ENCODE data around the gene TRAM2. TPM values are rescaled to one million over a fixed set of nuclear protein-coding genes. Genes with fewer than 3 reads are reported as not detected.

Gene TRAM2
- total RNA-seq, 1 experiment from 2014 or later = 13.4 TPM

GRCh38 chr6:52523378-52524142 lies 53.3 kb downstream of the TRAM2 start:
- CTCF ChIA-PET = interaction anchor here (1.2 to 3.7 kb wide), 5 partner anchors 12 to 128 kb away, joined by 3 to 9 read pairs (median 6); partner anchors contain the start of gene TRAM2
- POLR2A ChIA-PET = no interaction called here
- Mint-ChIP-seq H3K4me3 (no peak overlapping the region), H3K4me1 (peaks cover 27% of the 10 kb centered on the region), H3K27ac (0 out of 2 replicates have a peak overlapping the region, but pooled peaks have one; percentile 51), H3K27me3 (ENCODE audit: low read depth) (no peaks in the 10 kb centered on the region), H3K9me3 (no peaks in the 10 kb centered on the region), H3K36me3 (no peaks in the 10 kb centered on the region; the same call in 1 of the 2 replicates)
- no peak for ATAC-seq
- DNase-seq (ENCODE audit: low spot score) = no peak
- TF ChIP-seq ZNF512 (CRISPR knock-in tag; IDR thresholded peaks at IDR 0.05; ENCODE audit: borderline replicate concordance) = no peak
- no peak for TF ChIP-seq EMX1 (CRISPR knock-in tag; IDR thresholded peaks at IDR 0.05)
- no peak for TF ChIP-seq NFYB (CRISPR knock-in tag; conservative IDR thresholded peaks at IDR 0.05; ENCODE audit: low read depth)
- no peak for TF ChIP-seq ETV6 (CRISPR knock-in tag; IDR thresholded peaks at IDR 0.05)
- TF ChIP-seq KAT7 (CRISPR knock-in tag; IDR thresholded peaks at IDR 0.05; ENCODE audit: borderline replicate concordance) = no peak
- TF ChIP-seq ESRRA (CRISPR knock-in tag; IDR thresholded peaks at IDR 0.05; ENCODE audit: borderline replicate concordance) = no peak
- TF ChIP-seq ZNF416 (CRISPR knock-in tag; IDR thresholded peaks at IDR 0.05) = no peak
- TF ChIP-seq TEAD1 (CRISPR knock-in tag; IDR thresholded peaks at IDR 0.05) = no peak
- TF ChIP-seq ERG (CRISPR knock-in tag; IDR thresholded peaks at IDR 0.05) = no peak
- TF ChIP-seq ATF1 (CRISPR knock-in tag; IDR thresholded peaks at IDR 0.05) = no peak
- no peak for TF ChIP-seq ZNF671 (CRISPR knock-in tag; IDR thresholded peaks at IDR 0.05)
- no peak for TF ChIP-seq SMAD4 (CRISPR knock-in tag; IDR thresholded peaks at IDR 0.05)
- no peak for TF ChIP-seq FOXK1 (CRISPR knock-in tag; IDR thresholded peaks at IDR 0.05)
- TF ChIP-seq USF1 (CRISPR knock-in tag; IDR thresholded peaks at IDR 0.05) = no peak
- TF ChIP-seq SMAD3 (CRISPR knock-in tag; IDR thresholded peaks at IDR 0.05; ENCODE audit: borderline replicate concordance) = no peak
- no peak for TF ChIP-seq GRHL2 (CRISPR knock-in tag; IDR thresholded peaks at IDR 0.05; ENCODE audit: insufficient replicate concordance, severe bottlenecking)
- no peak for TF ChIP-seq MYBL2 (CRISPR knock-in tag; IDR thresholded peaks at IDR 0.05)
- no peak for TF ChIP-seq ATF6 (CRISPR knock-in tag; IDR thresholded peaks at IDR 0.05)
- TF ChIP-seq ZNF423 (CRISPR knock-in tag; IDR thresholded peaks at IDR 0.05) = no peak
- TF ChIP-seq ZNF232 (CRISPR knock-in tag; IDR thresholded peaks at IDR 0.05) = no peak

- Mint-ChIP-seq H3K27me3 (ENCODE audit: low read depth) (no peaks in the 10 kb centered on the region), H3K4me3 (no peak overlapping the region), H3K9me3 (no peaks in the 10 kb centered on the region), H3K4me1 (peaks cover 36% of the 10 kb centered on the region), H3K27ac (peak overlapping the region; percentile 48), H3K36me3 (peaks cover 3% of the 10 kb centered on the region; the same call in 1 of the 2 replicates)
- ATAC-seq = no peak
- no peak for DNase-seq (ENCODE audit: low spot score)
- POLR2A ChIA-PET = no interaction called here
- CTCF ChIA-PET = interaction anchor here (1.4 to 2.9 kb wide), 3 partner anchors 54 to 129 kb away, joined by 4 to 9 read pairs (median 6); partner anchors contain the start of gene TRAM2
- TF ChIP-seq ZMAT4 (CRISPR knock-in tag; IDR thresholded peaks at IDR 0.05) (no peak), IRF2 (CRISPR knock-in tag; IDR thresholded peaks at IDR 0.05; ENCODE audit: borderline replicate concordance, low read depth) (no peak)
Measured at GRCh38 chr6:52522655-52523054, 54.2 kb downstream of the TRAM2 start.
